GM15510 (cell line): ENCODE measurements around the gene KIF20B.

Source experiments
- POLR2A ChIP-seq: IDR thresholded peaks from 3 replicates; pipeline ENCODE4 v1.6.1; 2011; ENCODE audit warnings: borderline replicate concordance; ENCODE audit not compliant: insufficient read length; ENCODE audit errors: extremely low read depth

Gene KIF20B

DNA sequence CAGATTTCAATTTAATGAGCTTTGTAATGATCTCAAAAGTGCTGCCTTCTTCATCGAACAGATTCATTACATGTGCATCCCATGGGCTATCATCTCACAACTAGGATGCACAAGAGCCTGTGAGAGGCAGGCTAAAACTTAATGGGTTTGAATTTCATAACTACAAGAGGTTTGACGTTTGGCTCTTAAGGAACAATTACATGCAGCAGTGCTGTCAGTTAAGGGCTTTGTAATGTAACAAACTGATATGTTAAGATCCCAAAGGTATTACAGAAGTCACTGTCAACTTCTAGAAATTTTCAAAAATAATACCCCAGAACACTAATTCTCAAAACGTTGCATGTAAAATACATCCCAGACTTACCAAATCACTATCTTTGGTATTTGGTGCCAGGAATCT, 33.2 kb downstream of the KIF20B start:
- no peak for TF ChIP-seq POLR2A

DNA sequence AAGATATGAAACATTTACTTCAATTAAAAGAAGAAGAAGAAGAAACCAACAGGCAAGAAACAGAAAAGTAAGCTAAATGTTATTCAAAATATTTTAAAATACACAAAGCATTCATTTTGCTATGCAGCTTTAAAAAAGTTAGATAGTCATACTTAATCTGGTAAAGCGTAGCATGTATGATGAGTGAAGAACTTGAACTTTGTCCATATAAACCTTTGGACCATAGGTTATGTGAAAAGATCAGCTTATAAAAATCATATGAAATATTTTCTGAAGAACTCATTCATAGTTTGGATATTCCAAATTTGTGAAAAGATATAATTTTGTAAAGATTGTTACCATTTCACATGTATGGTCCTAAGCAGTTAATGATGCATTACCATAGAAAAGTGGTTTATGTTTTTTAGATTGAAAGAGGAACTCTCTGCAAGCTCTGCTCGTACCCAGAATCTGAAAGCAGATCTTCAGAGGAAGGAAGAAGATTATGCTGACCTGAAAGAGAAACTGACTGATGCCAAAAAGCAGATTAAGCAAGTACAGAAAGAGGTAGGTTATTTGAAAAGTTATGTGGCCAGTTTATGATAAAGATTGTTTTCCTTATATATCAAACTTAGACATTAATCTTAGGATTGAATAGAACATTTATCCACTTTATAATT, 37.3 kb downstream of the KIF20B start:
- TF ChIP-seq POLR2A = no peak

DNA sequence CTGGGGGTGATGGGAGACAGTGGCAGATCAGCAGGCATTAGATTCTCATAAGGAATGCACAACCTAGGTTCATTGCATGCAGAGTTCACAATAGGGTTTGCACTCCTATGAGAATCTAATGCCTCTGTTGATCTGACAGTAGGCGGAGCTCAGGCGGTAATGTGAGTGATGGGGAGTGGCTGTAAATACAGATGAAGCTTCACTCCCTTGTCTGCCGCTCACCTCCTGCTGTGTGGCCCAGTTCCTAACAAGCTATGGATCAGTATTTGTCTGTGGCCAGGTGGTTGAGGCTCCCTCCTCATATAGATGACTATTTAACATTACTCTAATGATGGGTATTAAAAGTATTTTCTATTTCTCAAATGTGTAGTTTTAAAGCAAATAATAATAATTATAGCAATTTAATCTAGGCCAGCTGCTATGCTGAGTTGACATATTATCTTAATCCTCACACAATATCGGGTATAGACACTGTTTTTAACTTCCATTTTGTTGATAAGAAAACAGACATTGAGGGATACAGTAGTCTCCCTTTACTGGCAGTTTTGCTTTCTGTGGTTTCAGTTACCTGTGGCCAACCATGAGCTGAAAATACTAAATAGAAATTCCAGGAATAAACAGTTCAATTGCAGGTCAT, 39.9 kb downstream of the KIF20B start:
- TF ChIP-seq POLR2A = no peak

DNA sequence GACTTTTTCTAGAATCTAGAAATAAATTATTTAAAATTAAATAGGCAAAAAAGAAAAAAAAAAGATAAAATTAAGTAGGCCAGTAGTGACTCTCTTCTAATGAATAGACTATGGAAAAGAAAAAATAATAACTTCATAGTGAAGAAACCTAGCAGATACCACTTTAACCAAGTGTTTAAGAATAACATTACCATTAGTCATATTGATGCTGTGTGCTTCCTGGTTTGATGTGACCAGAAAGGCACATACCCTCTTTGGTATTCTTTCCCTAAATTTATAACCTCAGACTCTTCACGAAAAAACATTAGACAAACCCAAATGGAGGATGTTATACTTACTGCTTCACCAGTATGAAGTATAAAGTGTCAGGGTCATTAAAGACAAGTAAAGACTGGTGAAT, 42.6 kb downstream of the KIF20B start:
- no peak for TF ChIP-seq POLR2A

DNA sequence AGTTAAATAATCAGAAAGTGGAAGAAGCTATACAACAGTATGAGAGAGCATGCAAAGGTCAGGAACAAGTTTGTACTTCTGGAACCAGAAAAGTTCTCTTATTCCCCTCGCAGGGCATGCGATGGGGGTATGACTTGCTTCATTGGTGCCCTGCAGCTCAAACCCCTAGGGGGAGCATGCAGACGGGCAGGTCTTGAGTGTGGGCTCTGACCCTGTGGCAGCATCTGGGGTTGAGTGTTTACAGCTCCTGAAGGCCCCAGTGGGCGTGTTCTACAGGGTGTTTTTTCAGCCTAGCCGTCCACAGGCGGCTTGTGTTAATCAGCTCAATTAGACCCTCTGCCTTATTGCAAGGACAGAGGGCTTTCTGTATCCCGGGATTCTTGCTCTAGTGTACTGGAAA, 44.5 kb downstream of the KIF20B start:
- no peak for TF ChIP-seq POLR2A

DNA sequence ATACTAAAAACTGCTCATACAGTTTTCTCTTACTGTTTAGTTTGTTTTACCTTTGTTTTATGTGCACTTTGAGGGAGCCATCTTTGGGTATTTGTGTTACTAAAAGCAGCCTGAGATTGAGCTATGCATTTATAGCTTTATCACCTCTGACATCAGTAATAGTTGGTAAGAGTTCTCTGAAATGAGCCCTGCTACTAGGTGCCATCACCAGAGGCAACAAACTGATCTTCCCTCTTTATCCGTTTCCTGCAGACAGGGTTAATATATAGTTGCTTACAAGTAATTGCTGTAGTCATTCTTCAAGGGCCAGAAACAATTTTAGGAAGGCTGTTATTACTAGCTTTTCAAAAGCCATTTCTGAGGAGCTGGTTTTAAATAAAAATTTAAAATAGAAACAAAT, 49.1 kb downstream of the KIF20B start:
- no peak for TF ChIP-seq POLR2A

DNA sequence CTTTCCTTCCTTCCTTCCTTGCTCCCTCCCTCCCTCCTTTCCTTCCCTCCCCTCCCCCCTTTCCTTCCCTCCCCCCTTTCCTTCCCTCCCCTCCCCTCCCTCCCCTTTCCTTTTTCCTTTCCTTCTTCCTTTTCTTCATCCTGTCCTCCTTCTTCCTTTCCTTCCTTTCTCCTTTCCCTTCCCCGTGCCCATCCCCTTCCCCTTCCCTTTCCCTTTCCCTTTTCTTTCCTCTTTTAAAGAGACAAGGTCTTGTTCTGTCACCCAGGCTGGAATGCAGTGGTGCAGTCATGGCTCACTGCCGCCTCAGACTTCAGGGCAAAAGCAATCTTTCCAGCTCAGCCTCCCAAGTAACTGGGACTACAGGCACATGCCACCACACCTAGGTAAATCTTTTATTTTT, 54.0 kb downstream of the KIF20B start:
- no peak for TF ChIP-seq POLR2A

DNA sequence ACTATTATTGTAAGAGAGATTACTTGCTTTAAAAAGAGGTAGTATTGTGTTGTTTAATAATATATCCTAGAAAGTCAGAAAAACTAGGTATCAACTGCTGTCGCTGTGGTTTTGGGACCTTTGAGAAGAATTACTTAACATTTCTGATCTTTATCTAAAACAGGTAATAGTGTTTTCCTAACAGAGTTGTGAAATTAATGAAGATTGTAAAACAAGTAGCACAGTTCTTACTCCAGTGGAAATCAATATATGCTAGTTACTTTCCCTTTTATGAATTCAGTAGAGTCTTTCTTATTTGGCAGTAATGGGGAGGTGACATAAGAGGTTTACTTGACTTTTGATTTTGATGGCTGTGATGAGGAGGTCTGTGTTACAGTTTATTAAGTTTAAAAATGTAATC, 58.1 kb downstream of the KIF20B start:
- no peak for TF ChIP-seq POLR2A

DNA sequence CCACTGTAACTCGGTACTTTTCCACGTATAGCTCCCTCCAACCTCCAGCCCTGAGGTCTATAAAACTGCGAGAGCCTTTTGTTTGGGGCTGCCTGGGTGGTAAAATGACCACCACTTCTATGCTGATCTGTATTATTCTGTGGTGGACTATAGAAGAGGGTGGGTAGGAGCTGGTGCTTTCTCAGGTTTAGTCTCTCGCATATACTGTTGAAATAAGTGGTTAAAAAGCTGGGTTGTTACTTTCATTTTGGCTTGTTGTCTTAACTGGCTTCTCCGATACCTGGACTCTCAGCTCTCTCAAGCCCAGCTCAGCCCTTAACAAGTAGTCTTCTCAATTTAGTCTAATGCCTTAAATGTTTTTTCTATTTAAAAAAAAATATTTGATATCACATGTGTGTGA, 70.3 kb downstream of the KIF20B start:
- TF ChIP-seq POLR2A = no peak

DNA sequence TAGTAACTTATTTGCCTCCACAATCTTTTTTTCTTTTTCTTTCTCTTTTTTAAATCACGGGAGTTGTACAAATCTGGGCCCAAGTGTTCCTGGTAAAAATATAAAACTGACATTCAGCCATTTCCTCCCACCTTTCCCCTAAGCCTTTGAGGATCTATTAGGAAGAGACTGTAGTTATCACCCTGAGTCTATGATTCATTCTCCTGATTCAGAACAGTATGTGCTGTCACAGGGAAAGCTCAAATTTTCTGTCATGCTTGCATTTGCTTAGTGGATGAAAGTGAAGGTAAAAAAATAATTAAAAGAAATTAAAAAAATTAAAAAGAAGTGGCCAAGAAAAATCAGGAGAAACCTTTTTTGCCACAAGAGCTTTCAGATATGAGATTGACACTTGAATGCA, 71.7 kb downstream of the KIF20B start:
- TF ChIP-seq POLR2A = no peak

DNA sequence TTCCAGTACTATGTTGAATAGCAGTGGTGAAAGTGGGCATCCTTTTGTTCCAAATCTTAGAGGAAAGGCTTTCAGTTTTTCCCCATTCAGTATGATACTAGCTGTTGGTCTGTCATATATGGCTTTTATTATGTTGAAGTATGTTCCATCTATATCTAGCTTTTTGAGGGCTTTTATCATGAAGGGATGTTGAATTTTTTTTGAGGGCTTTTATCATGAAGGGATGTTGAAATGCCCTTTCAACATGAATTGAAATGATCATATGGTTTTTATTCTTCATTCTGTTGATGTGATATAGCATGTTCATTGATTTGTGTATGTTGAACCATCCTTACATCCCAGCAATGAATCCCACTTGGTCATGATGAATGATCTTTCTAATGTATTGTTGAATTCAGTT, 75.3 kb downstream of the KIF20B start:
- TF ChIP-seq POLR2A = no peak

DNA sequence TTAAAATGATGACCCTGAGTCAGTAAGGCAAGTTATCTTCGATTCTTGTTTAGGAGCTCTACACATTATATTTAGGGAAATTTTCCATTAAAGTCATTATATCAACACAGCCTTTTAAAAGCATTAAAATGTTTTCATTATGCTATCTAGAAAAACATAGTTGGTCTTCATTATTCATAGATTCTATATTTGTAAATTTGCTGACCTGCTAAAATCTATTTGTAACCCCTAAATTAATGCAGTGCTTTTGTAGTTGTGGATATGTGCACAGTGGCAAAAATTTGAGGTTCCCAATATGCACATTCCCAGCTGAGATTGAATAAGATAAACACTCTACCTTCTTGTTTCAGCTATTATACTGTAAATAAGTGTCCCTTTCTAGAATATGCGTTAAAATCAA, 81.1 kb downstream of the KIF20B start:
- no peak for TF ChIP-seq POLR2A

DNA sequence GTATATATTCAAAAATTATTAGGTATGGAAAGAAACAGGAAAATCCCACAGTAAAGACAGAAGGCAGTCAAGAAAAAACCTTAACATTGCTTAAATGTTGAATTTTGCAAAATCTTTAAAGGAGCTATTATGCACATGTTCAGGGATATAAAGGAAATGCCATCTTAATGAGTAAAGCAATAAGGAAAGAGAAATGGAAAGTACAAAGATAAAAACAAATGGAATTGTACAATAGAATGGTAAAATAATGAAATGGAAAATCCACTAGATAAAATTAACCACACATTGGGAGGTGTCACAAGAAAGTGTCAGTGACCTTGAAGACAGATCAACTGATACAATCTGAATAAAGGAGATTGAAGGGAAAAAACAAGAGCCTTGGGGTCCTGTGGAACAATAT, 82.0 kb downstream of the KIF20B start:
- TF ChIP-seq POLR2A = no peak

DNA sequence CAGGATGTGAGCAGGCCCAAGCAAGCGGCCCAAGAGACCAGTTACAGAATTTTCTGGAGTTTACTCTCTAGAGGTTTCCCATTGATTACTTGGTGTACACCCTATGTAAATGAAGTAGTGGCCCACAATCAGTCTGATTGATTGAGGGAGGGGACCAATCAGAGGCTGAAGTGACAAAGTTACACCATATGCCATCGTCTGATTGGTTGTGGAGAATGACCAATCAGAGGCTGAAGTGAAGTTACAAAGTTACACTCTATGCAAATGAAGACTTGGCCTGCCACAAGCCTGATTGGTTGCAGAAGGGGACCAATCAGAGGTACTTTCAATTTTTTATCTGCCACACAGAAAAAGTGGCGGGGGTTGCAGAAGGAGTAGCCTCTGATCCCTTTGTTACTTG, 83.7 kb downstream of the KIF20B start:
- no peak for TF ChIP-seq POLR2A

DNA sequence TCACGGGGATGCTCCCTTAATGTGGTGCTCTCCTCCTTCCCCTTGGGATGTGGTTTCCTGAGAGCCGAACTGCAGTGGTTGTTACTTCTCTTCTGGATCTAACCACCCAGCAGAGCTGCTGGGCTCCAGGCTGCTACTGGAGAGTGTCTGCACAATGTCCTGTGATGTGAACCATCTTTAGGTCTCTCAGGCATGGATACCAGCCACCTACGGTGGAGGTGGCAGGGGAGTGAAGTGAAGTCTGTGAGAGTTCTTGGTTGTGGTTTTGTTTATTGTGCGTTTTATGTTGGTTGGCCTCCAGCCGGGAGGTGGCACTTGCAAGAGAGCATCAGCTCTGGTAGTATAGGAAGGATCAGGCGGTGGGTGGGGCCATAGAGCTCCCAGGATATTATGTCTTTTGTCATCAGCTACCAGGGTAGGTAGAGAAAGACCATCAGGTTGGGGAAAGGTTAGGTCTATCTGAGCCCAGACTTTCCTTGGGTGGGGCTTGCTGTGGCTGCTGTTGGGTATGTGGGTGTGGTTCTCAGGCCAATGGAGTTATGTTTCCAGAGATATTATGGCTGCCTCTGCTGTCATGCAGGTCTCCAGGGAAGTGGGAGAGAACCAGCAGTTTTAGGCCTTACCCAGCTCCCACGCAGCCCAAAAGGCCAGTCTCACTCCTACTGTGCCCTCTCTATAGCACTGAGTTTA, 87.9 kb downstream of the KIF20B start:
- TF ChIP-seq POLR2A = no peak

DNA sequence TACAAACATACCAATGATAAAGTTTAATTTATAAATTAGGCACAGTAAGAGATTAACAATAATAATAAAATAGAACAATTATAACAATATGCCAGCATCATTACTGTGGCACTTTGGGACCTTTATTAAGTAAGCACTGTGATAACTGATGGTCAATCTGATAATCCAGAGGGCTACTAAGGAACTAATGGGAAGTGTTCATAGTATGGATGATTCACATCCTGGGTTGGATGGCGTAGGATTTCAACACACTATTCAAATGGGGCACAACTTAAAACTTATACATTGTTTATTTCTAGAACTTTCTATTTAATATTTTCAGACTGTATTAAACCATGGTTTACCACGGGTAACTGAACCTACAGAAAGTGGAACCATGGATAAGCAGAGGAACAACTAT, 90.8 kb downstream of the KIF20B start:
- no peak for TF ChIP-seq POLR2A
